Vagina (tissue), 2 donors: Measurements from ENCODE around the gene GMCL1. TPM values are rescaled to one million over a fixed set of nuclear protein-coding genes. Genes with fewer than 3 reads are reported as not detected.

Experiments
- DNase-seq, 2 donors: peaks; one replicate each; pipeline ENCODE4 v3.0.0-alpha.2; 2017; ENCODE audit errors: extremely low spot score in 2 of 2
- H3K27ac ChIP-seq: fragments of 200-600 bp; sonication (generic); one replicate; pipeline ENCODE4 v1.5.1; 2019
- H3K27me3 ChIP-seq: fragments of 200-600 bp; sonication (generic); one replicate; pipeline ENCODE4 v1.5.1; 2019
- H3K36me3 ChIP-seq, 2 donors: fragments of 200-600 bp; sonication (generic); one replicate each; pipeline ENCODE4 v1.5.1; 2017 to 2019
- H3K4me1 ChIP-seq: fragments of 200-600 bp; sonication (generic); one replicate; pipeline ENCODE4 v1.5.1; 2019
- H3K4me3 ChIP-seq, 2 donors: fragments of 200-600 bp; sonication (generic); 1 replicate in 1 of 2; 2 replicates in 1 of 2; pipeline ENCODE4 v1.5.1; 2016 to 2019
- H3K9me3 ChIP-seq: fragments of 200-600 bp; sonication (generic); one replicate; pipeline ENCODE4 v1.5.1; 2019
- POLR2A ChIP-seq, 2 donors: fragments of 450-650 bp; IDR thresholded peaks; one replicate each; pipeline ENCODE4 v1.6.1; 2017; ENCODE audit warnings: antibody characterized with exemption in 2 of 2, mild to moderate bottlenecking in 2 of 2, moderate library complexity in 2 of 2
- POLR2AphosphoS5 ChIP-seq, 2 donors: sonication (generic); formaldehyde crosslinking; IDR thresholded peaks; one replicate each; pipeline ENCODE4 v1.9.0; 2017; ENCODE audit warnings: antibody characterized with exemption in 2 of 2, mild to moderate bottlenecking in 2 of 2, low read depth in 1 of 2; ENCODE audit not compliant: insufficient read depth in 1 of 2
- intact Hi-C: fragments of 100-400 bp; cut with DNase I; formaldehyde crosslinking; loops from one replicate; pipeline ENCODE4 v1.15.1; 2023
- total RNA-seq: library from RNA; depleted of rRNA; stranded (reverse); fragments of >200 nt; gene quantifications from one replicate; pipeline ENCODE4 v1.2.3, GENCODE V29; 2016
- TF ChIP-seq, protein P1 (sequence below), 3 experiments: fragments of 450-650 bp in 2 of 3; fragments of 200-600 bp in 1 of 3; sonication (generic) in 1 of 3; IDR thresholded peaks; one replicate each; pipeline ENCODE4 v1.5.1; 2017 to 2019; ENCODE audit warnings: antibody characterized with exemption in 3 of 3, mild to moderate bottlenecking in 2 of 3, moderate library complexity in 2 of 3

GMCL1 gene
- total RNA-seq, 1 donor from 2014 or later, result 13.0 TPM

DNA sequence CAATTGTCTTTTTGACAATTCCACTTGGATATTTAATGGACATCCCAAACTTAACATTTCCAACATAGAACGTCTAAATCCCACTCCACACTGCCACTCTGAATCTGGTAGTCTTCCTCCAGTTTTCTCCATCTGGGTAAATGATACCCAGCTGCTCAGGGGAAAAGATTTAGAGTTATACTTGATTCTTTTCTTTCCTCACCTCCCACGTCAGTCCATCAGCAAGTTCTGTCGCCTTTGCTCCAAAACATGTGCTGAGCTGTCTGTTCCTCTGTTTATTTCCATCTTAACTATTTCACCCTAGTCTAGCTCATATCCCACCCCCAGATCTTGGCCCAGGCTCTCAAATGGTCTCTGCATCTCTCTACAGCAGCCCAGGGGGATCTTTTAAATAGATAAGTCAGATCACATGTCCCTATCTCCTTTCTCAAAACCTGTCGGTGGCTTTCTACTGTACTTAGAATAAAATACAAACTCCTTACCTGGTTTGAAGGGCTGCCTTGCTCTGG is 43.4 kb upstream of the GMCL1 start:
- no peak overlapping the region for H3K4me3 ChIP-seq
- intact Hi-C loops, result no loop called here

GRCh38 chr2:69789175-69789721 is 40.2 kb upstream of the GMCL1 start:
- H3K36me3 ChIP-seq, result peaks cover 0 to 17% of the 10 kb centered on the region in 2 donors

More for the DNA sequence above, 43.4 kb upstream of the GMCL1 start:
- Histone ChIP-seq H3K27me3 (no peaks in the 10 kb centered on the region), H3K4me1 (peaks cover 24% of the 10 kb centered on the region), H3K36me3 (peaks cover 0 to 17% of the 10 kb centered on the region in 2 donors), H3K9me3 (no peaks in the 10 kb centered on the region), H3K27ac (no peak overlapping the region)
- no peak for TF ChIP-seq POLR2AphosphoS5 (IDR thresholded peaks at IDR 0.05; ENCODE audit: insufficient read depth in 1 of 2, low read depth in 1 of 2)
- TF ChIP-seq, protein P1, sequence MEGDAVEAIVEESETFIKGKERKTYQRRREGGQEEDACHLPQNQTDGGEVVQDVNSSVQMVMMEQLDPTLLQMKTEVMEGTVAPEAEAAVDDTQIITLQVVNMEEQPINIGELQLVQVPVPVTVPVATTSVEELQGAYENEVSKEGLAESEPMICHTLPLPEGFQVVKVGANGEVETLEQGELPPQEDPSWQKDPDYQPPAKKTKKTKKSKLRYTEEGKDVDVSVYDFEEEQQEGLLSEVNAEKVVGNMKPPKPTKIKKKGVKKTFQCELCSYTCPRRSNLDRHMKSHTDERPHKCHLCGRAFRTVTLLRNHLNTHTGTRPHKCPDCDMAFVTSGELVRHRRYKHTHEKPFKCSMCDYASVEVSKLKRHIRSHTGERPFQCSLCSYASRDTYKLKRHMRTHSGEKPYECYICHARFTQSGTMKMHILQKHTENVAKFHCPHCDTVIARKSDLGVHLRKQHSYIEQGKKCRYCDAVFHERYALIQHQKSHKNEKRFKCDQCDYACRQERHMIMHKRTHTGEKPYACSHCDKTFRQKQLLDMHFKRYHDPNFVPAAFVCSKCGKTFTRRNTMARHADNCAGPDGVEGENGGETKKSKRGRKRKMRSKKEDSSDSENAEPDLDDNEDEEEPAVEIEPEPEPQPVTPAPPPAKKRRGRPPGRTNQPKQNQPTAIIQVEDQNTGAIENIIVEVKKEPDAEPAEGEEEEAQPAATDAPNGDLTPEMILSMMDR (IDR thresholded peaks at IDR 0.05), result no peak
- TF ChIP-seq POLR2A (IDR thresholded peaks at IDR 0.05), result no peak
- no peak for DNase-seq

DNA sequence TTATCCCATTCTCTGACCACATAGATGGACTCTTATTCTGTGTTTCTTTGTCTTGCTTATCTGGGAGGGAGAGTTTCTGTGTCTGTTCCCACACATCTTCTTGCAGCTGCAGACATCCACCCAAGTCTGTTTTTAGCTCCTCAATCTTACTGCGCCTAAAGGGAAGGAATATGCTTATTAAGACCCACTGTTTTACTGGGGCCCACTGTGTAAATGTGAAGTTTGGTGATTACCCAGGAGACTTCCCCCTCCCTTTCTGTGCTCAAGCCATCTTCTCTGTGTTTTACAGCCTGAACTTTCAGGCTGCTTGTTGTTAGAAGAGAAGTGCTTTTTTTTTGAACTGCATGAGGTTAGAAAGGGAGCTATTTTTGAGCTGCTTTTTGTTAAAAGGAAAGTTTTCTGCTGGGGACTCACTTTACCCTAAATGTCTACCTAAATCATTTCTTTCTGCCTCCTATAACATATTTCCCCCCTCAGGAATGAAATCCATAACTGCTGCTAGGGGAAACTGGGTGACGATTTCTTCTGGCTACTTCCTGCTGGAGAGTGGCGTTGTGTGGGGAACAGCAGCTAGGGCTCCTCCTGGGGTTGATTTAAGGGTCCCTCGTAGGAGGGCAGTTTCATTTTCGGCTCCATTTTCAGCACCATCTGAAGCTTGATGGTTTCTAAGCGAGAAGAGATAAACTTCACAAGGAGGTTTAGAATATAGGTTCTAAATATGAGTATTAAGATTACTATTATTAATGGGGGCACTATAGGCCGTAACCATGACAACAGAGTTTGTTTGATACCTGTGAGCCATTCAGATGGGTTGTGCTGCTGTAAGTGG is 39.5 kb upstream of the GMCL1 start:
- no peak overlapping the region for H3K4me3 ChIP-seq
- intact Hi-C loops, result loop anchor here (10.0 kb wide), 1 partner anchor 45 kb away; the partner anchor contains the start of gene ANXA4
- peak overlapping the region; percentile 73 for H3K27ac ChIP-seq

More at GRCh38 chr2:69789175-69789721, 40.2 kb upstream of the GMCL1 start:
- Histone ChIP-seq H3K27me3 (no peaks in the 10 kb centered on the region), H3K9me3 (no peaks in the 10 kb centered on the region), H3K4me3 (no peak overlapping the region), H3K4me1 (peaks cover 32% of the 10 kb centered on the region), H3K27ac (peak overlapping the region; percentile 73)
- intact Hi-C loops, result no loop called here
- DNase-seq, result no peak
- TF ChIP-seq, protein P1 (IDR thresholded peaks at IDR 0.05), result no peak
- TF ChIP-seq POLR2AphosphoS5 (IDR thresholded peaks at IDR 0.05; ENCODE audit: insufficient read depth in 1 of 2, low read depth in 1 of 2) (no peak), POLR2A (IDR thresholded peaks at IDR 0.05) (no peak)

GRCh38 chr2:69790601-69790959 is 38.9 kb upstream of the GMCL1 start:
- Histone ChIP-seq H3K9me3 (no peaks in the 10 kb centered on the region), H3K4me3 (no peak overlapping the region), H3K36me3 (peaks cover 0 to 17% of the 10 kb centered on the region in 2 donors), H3K27ac (peak overlapping the region; percentile 73), H3K4me1 (peaks cover 32% of the 10 kb centered on the region), H3K27me3 (no peaks in the 10 kb centered on the region)
- no peak for DNase-seq
- intact Hi-C loops, result loop anchor here (10.0 kb wide), 1 partner anchor 46 kb away; the partner anchor contains the start of gene ANXA4
- TF ChIP-seq, protein P1 (IDR thresholded peaks at IDR 0.05), result no peak
- TF ChIP-seq POLR2A (IDR thresholded peaks at IDR 0.05) (no peak), POLR2AphosphoS5 (IDR thresholded peaks at IDR 0.05; ENCODE audit: insufficient read depth in 1 of 2, low read depth in 1 of 2) (no peak)

More for the DNA sequence above, 39.5 kb upstream of the GMCL1 start:
- peaks cover 32% of the 10 kb centered on the region for H3K4me1 ChIP-seq
- peaks cover 0 to 17% of the 10 kb centered on the region in 2 donors for H3K36me3 ChIP-seq
- H3K27me3 ChIP-seq, result no peaks in the 10 kb centered on the region
- TF ChIP-seq POLR2AphosphoS5 (IDR thresholded peaks at IDR 0.05; ENCODE audit: insufficient read depth in 1 of 2, low read depth in 1 of 2), result no peak
- no peak for TF ChIP-seq POLR2A (IDR thresholded peaks at IDR 0.05)
- TF ChIP-seq, protein P1 (IDR thresholded peaks at IDR 0.05), result no peak
- DNase-seq, result no peak
- H3K9me3 ChIP-seq, result no peaks in the 10 kb centered on the region
